ENCODE data around the gene EMP2.

DNA sequence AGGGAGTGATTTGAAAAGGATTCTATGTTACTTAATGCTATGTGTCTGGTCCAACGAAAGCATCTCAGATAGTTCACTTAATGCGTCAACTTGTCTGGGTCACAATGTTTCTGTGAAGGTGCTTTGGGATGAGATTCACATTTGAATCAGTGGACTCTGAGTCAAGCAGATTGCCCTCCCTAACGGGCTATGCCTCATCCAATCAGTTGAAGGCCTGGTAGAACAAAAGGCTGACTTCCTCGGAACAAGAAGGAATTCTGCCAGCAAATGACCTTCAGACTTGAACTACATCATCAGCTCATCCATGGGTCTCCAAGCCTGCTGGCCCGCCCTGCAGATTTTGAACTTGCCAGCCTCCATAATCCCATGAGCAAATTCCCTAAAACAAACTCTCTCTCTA, 15.2 kb downstream of the EMP2 start:
- TF ChIP-seq, protein P1, sequence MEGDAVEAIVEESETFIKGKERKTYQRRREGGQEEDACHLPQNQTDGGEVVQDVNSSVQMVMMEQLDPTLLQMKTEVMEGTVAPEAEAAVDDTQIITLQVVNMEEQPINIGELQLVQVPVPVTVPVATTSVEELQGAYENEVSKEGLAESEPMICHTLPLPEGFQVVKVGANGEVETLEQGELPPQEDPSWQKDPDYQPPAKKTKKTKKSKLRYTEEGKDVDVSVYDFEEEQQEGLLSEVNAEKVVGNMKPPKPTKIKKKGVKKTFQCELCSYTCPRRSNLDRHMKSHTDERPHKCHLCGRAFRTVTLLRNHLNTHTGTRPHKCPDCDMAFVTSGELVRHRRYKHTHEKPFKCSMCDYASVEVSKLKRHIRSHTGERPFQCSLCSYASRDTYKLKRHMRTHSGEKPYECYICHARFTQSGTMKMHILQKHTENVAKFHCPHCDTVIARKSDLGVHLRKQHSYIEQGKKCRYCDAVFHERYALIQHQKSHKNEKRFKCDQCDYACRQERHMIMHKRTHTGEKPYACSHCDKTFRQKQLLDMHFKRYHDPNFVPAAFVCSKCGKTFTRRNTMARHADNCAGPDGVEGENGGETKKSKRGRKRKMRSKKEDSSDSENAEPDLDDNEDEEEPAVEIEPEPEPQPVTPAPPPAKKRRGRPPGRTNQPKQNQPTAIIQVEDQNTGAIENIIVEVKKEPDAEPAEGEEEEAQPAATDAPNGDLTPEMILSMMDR (IDR thresholded peaks at IDR 0.05 in 4 of 5, conservative IDR thresholded peaks at IDR 0.05 in 1 of 5) = no peak
- TF ChIP-seq POLR2A (IDR thresholded peaks at IDR 0.05) = no peak
